PC-9 (cell line): ENCODE data around the gene ZNF423. TPM values are rescaled to one million over a fixed set of nuclear protein-coding genes. Genes with fewer than 3 reads are reported as not detected.

ENCODE experiments used
- BruUV-seq: library from RNA; stranded (reverse); fragments of 400-500 nt; replicated peaks from 2 replicates; lab custom pipeline; 2021; lab: Mats Ljungman, UMichigan
- CTCF ChIA-PET: fragments of 300-600 bp; sonication (Branson Sonifier 250); formaldehyde crosslinking; loops from one replicate; lab custom pipeline; 2022; ENCODE audit warnings: antibody characterized with exemption; lab: Charles Lee
- POLR2A ChIA-PET: fragments of 300-600 bp; sonication (Branson Sonifier 250); formaldehyde crosslinking; loops from one replicate; lab custom pipeline; 2022; ENCODE audit warnings: antibody characterized with exemption; ENCODE audit not compliant: unreplicated experiment; lab: Charles Lee
- DNase-seq, 2 experiments: peaks; one replicate each; pipeline versions ENCODE4 v3.0.0 to v3.0.0-alpha.2; 2015 to 2022; ENCODE audit warnings: mixed read lengths in 1 of 2
- H2AFZ ChIP-seq: fragments of 200-600 bp; sonication (generic); 2 replicates; pipeline ENCODE4 v1.8.1; 2017; ENCODE audit warnings: antibody characterized with exemption
- H3F3A ChIP-seq: fragments of 200-600 bp; sonication (generic); 2 replicates; pipeline ENCODE4 v1.8.1; 2017; ENCODE audit warnings: antibody characterized with exemption, mild to moderate bottlenecking, low read depth; ENCODE audit not compliant: insufficient read depth
- H3K27ac ChIP-seq: fragments of 200-600 bp; sonication (generic); 2 replicates; pipeline ENCODE4 v1.6.1; 2016; ENCODE audit warnings: mixed run types
- H3K27me3 ChIP-seq: fragments of 200-600 bp; sonication (generic); 2 replicates; pipeline ENCODE4 v1.6.1; 2016; ENCODE audit warnings: low read depth, mixed run types; ENCODE audit not compliant: insufficient read depth
- H3K36me3 ChIP-seq: fragments of 200-600 bp; sonication (generic); 2 replicates; pipeline ENCODE4 v1.6.1; 2016; ENCODE audit warnings: low read depth, mixed run types
- H3K4me1 ChIP-seq: fragments of 200-600 bp; sonication (generic); replicated peaks from 2 replicates; pipeline ENCODE4 v1.6.1; 2016; ENCODE audit warnings: mixed run types; ENCODE audit not compliant: insufficient read depth
- H3K4me2 ChIP-seq: fragments of 200-600 bp; sonication (generic); 2 replicates; pipeline ENCODE4 v1.6.1; 2017; ENCODE audit warnings: mixed run types
- H3K4me3 ChIP-seq: fragments of 200-600 bp; sonication (generic); 2 replicates; pipeline ENCODE4 v1.6.1; 2016; ENCODE audit warnings: mixed run types
- H3K79me2 ChIP-seq: fragments of 200-600 bp; sonication (generic); 2 replicates; pipeline ENCODE4 v1.6.1; 2017; ENCODE audit warnings: low read depth, mixed run types
- H3K9me2 ChIP-seq: fragments of 200-600 bp; sonication (generic); 2 replicates; pipeline ENCODE4 v1.8.1; 2017; ENCODE audit warnings: mild to moderate bottlenecking; ENCODE audit not compliant: insufficient read depth
- H3K9me3 ChIP-seq: fragments of 200-600 bp; sonication (generic); 2 replicates; pipeline ENCODE4 v1.8.1; 2016; ENCODE audit warnings: low read depth; ENCODE audit not compliant: insufficient read depth
- H4K20me1 ChIP-seq: fragments of 200-600 bp; sonication (generic); 2 replicates; pipeline ENCODE4 v1.8.1; 2017; ENCODE audit not compliant: insufficient read depth
- CTCF ChIP-seq: fragments of 200-600 bp; sonication (generic); conservative IDR thresholded peaks from 2 replicates; pipeline ENCODE4 v1.6.1; 2017; ENCODE audit warnings: mixed run types, antibody characterized with exemption, mild to moderate bottlenecking, moderate library complexity
- EZH2 ChIP-seq: fragments of 200-600 bp; sonication (generic); IDR thresholded peaks from 2 replicates; pipeline ENCODE4 v1.8.0; 2017; ENCODE audit warnings: antibody characterized with exemption, low read depth
- intact Hi-C: fragments of 100-400 bp; cut with micrococcal nuclease; formaldehyde crosslinking; loops from one replicate; pipeline ENCODE4 v1.10.0; 2022; ENCODE audit not compliant: unreplicated experiment
- total RNA-seq: library from RNA; stranded (reverse); gene quantifications from 2 replicates; pipeline ENCODE4 v1.2.3, GENCODE V29; 2021

The ZNF423 gene
- total RNA-seq, 1 experiment from 2014 or later, result not detected

DNA sequence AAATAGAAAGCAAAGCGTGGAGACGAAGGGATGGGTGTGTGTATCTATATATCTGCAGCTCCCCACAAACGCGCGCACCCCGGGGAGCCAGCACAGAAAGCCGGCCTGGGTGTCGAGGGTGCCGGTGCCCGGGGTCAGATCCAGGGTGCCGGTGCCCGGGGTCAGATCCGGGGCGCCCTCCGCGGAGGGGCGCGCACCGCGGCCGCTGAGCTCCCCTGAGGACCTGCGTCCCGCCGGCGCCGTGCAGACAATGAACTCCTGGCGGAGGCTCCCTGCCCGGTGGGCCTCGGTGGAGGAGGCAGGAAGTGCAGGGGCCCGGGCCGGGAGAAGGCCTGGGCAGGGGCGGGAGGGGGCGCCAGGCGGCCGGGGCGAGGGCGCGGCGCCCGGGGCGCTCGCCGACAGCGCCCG, 1.1 kb downstream of the ZNF423 start:
- Histone ChIP-seq H3K27ac (no peak overlapping the region), H3K4me1 (no peaks in the 10 kb centered on the region), H4K20me1 (no peaks in the 10 kb centered on the region), H3K79me2 (no peaks in the 10 kb centered on the region), H3K27me3 (peaks cover 59% of the 10 kb centered on the region), H3K4me3 (no peak overlapping the region), H3K9me3 (no peaks in the 10 kb centered on the region), H3K4me2 (no peak overlapping the region), H3F3A (no peaks in the 10 kb centered on the region), H2AFZ (no peak overlapping the region), H3K36me3 (no peaks in the 10 kb centered on the region), H3K9me2 (no peaks in the 10 kb centered on the region)
- CTCF ChIA-PET, result no interaction called here
- TF ChIP-seq EZH2, result no peak
- TF ChIP-seq CTCF, result no peak
- intact Hi-C loops, result no loop called here
- DNase-seq, result no peak
- no TSS peak for BruUV-seq
- POLR2A ChIA-PET, result no interaction called here

- no peak overlapping the region for H3K4me3 ChIP-seq
- no peak for DNase-seq
Measured at GRCh38 chr16:49854188-49854795, 1.6 kb downstream of the ZNF423 start.

DNA sequence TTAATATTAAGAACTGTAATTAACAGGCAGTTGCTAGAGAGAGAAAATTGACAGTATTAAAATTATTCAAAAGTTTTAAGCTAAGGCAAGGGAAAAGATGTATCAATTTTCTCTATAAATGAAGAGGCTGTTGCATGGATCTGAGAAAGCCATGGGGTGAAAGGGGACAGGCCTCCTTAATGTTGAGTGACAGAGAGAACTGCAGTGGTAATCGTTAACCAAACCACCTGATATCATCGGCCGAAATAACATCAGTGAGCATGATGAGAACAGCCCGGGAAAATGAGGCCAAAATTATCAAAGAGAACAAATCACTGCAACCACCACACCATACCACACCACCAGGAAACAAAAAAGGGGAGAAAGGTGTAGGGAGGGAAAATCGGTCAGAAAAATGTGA, 3.6 kb downstream of the ZNF423 start:
- no peaks in the 10 kb centered on the region for H3K79me2 ChIP-seq

More at GRCh38 chr16:49854188-49854795, 1.6 kb downstream of the ZNF423 start:
- no TSS peak for BruUV-seq
- H3K4me1 ChIP-seq, result no peaks in the 10 kb centered on the region
- ChIA-PET CTCF (no interaction called here), POLR2A (no interaction called here)
- no peaks in the 10 kb centered on the region for H4K20me1 ChIP-seq
- no peak overlapping the region for H3K4me2 ChIP-seq
- peaks cover 60% of the 10 kb centered on the region for H3K27me3 ChIP-seq
- no peaks in the 10 kb centered on the region for H3K36me3 ChIP-seq
- intact Hi-C loops, result no loop called here
- no peaks in the 10 kb centered on the region for H3K9me2 ChIP-seq
- no peaks in the 10 kb centered on the region for H3K9me3 ChIP-seq
- no peaks in the 10 kb centered on the region for H3F3A ChIP-seq
- H3K79me2 ChIP-seq, result no peaks in the 10 kb centered on the region
- H2AFZ ChIP-seq, result no peak overlapping the region
- TF ChIP-seq CTCF (no peak), EZH2 (no peak)
- H3K27ac ChIP-seq, result no peak overlapping the region

More for the DNA sequence above, 3.6 kb downstream of the ZNF423 start:
- Histone ChIP-seq H3K4me1 (no peaks in the 10 kb centered on the region), H3K36me3 (no peaks in the 10 kb centered on the region), H3K4me2 (no peak overlapping the region), H3K4me3 (no peak overlapping the region), H4K20me1 (no peaks in the 10 kb centered on the region), H2AFZ (no peak overlapping the region), H3K27ac (no peak overlapping the region), H3K9me3 (no peaks in the 10 kb centered on the region), H3K27me3 (peaks cover 74% of the 10 kb centered on the region), H3F3A (no peaks in the 10 kb centered on the region), H3K9me2 (no peaks in the 10 kb centered on the region)
- ChIA-PET POLR2A (no interaction called here), CTCF (no interaction called here)
- no peak for DNase-seq
- TF ChIP-seq CTCF (no peak), EZH2 (no peak)
- no TSS peak for BruUV-seq
- intact Hi-C loops, result no loop called here
